HG03060 (cell line): Measurements from ENCODE around the gene IFIT3.
"Not testable (repeated sequence)": the region's sequence is repeated elsewhere in the genome, so short reads cannot be mapped to it uniquely, and the experiment has no call there.

Source experiments
- ATAC-seq: cut with Tn5 transposase; IDR thresholded peaks from one replicate; pipeline ENCODE4 v1.9.1; 2021; ENCODE audit warnings: low read depth, moderate number of reproducible peaks; ENCODE audit not compliant: unreplicated experiment

Gene IFIT3, protein sequence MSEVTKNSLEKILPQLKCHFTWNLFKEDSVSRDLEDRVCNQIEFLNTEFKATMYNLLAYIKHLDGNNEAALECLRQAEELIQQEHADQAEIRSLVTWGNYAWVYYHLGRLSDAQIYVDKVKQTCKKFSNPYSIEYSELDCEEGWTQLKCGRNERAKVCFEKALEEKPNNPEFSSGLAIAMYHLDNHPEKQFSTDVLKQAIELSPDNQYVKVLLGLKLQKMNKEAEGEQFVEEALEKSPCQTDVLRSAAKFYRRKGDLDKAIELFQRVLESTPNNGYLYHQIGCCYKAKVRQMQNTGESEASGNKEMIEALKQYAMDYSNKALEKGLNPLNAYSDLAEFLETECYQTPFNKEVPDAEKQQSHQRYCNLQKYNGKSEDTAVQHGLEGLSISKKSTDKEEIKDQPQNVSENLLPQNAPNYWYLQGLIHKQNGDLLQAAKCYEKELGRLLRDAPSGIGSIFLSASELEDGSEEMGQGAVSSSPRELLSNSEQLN

DNA sequence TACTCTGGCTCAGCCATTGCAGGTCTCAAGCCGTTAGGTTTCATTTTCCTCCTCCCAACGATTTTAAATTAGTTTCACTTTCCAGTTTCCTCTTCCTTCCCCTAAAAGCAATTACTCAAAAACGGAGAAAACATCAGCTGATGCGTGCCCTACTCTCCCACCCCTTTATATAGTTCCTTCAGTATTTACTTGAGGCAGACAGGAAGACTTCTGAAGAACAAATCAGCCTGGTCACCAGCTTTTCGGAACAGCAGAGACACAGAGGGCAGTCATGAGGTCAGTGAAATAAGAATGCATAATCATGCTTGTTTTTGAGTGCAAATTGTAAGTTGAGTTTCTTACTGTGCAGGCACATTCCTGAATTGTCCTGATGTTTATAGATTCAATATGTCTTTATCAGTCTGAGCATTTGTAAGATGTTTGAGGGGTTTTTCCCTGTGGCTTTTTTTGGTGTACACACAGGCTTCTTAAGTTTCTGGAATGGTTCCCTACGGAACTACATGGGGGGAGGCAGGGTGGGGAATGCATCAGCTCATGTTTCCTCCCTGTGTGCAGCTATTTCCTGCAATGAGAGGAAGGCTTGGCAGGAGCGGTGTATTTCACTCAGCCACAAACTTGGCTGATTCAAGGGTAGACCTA, at the start of gene IFIT3:
Gene IFIT3 (plus strand): TSS at position 195 of the 639 bp plus-strand sequence. CDS start 77 bp downstream, at position 272.
- no peak for ATAC-seq

DNA sequence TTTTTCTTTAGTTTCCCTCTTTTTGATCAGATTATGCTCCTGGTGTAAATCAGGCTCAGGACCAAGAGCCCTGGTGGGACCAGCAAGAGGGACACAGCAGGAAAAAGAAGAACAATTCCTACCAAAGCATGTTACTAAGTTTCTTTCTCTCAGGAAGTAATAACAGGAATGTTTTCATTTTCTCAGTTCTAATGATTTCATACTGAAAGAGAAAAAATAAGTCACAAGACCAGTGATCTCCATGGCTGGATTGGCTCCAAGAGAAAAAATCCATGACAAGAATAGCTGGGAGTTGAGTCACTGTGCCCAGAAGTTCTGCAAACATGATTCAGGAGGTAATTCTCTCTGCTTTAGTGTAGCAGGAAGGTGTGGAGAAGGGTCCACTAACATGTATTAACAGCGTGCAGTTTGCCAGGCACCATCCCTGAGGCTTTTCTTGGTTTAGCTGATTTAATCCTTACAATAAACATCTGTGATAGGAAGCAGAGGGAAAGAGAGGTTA, 49.7 kb upstream of the IFIT3 start:
- no peak for ATAC-seq

DNA sequence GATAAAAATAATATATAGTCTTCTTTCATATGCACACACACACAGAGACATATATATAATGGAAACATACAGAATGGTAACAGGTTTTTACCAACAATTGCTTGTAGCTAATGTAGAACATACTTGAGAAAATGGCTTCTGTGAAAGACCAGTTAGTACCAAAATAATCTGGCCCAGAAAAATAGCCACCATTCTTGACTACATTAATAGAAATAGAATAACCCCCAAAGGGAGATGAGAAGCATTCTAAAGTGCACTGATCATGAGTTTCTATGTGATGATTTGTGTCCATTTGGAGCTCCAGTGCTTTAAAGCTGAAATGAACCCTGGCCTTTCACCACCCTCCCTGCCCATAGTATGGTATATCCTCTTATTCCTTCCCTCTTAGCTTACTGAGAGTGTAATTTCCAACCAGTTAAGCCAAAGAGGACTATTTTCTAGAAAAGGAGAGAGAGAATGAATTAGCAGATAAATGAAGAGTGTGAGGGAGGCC, 48.9 kb upstream of the IFIT3 start:
- no peak for ATAC-seq

DNA sequence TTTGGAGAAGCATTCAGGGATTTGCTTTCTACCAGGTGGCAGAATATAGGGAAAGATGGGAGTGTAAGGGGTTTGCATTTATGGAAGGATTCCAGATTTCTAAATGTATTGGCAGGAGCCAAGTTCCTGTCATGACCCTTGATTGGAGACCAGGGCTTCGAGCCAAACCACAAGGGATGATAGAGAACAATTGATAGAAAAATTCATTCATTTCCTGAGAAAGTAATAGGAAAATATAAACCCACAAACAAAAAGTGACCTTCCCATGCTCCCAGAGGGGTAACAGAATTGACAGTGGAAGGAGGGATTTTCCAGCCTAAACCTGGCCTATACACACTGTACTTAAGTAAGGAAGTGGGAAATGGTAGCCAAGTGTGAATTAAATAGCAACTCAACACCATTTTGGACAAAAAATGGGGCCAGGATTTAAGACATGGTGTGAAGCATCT, 48.4 kb upstream of the IFIT3 start:
- no peak for ATAC-seq

DNA sequence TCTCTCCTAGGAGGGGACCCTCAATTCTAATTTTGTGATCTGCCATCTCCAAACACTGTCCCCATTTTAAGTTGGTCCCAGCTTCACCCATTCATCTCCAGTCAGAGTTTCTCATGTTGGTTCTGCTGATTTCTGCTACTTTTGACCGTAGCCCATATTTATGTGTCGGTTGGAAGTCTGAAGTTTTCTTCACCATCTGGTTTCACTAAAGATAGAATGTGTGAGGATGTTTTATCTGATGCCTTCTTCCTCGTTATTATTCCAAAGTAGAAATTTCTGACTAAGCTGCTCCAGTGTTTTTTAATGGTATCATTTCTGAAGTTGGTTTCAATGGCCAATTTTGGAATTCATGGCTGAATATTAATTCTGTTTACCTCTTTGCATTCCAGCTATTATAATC, 47.3 kb upstream of the IFIT3 start:
- no peak for ATAC-seq

DNA sequence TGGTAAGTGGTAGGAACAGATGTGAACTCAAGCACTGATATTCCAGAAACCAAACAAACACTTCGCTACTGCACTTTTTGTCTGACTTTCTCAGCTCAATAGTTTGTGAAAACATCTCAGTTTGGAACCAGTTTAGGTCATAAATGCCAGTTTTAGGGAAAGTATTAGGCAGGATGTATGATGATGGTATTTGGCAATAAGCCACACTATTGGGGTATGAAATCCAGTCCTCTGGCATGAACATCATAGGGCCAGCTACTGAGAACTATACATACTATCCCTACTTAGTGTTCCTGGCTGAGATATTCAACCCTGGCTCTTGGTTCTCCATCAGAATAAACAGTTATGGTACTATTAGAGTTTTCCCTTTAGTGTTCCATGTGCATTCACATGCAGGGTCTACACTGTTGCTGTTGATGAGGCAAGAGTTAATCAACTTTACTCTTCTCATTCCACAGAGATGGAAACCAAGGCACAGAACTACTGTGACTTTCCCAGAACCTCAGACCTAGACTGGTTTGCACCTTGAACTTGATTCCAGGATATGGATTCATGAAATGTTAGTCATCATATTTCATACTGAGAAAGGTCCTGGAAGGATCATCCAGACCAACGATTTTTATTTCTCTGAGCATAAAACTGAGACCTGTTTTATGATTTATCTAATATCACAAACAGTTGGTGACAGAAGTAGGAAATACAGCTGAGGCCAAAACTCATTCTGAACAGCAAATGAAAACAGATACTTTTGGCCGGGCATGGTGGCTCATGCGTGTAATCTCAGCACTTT, 46.0 kb upstream of the IFIT3 start:
- no peak for ATAC-seq

DNA sequence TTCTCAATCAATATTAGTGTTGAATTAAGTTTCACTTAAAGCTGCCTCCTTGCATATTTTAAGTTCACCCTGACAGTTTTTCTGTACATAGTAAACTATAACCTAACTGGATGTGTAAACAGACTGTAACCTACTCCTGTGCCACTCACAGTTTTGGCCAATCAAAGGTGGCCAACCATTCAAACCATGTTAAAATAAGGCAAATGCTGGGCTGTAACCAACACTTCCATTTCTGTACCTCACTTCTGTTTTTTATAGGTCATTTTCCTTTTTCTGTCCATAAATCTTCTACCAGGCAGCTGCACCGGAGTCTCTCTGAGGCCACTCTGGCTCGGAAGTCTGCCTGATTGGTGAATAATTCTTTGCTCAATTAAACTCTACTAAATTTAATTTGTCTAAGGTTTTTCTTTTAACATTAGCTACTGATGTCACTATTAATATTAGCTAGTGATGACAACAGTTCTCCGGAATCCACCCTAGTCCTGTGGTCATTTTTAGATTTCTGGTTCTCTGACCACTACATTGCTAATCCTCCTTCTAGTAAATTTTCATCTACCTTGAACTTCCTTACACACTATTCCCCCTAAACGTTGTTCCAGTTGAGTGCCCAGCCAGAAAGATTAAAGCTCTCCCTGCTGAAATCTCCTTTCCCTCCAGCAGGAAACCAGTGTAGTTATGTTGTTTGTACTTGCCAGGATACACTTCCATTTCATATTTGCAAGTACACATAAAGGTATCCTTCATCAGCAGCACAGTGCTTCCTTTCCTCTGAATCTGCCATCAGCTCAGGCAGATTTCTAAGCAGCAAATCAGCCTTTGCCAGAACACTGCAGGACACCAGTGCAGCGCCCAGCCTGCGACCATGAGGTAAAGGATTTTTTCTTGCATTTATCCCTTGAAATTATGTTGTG, 44.5 kb upstream of the IFIT3 start:
- no peak for ATAC-seq

DNA sequence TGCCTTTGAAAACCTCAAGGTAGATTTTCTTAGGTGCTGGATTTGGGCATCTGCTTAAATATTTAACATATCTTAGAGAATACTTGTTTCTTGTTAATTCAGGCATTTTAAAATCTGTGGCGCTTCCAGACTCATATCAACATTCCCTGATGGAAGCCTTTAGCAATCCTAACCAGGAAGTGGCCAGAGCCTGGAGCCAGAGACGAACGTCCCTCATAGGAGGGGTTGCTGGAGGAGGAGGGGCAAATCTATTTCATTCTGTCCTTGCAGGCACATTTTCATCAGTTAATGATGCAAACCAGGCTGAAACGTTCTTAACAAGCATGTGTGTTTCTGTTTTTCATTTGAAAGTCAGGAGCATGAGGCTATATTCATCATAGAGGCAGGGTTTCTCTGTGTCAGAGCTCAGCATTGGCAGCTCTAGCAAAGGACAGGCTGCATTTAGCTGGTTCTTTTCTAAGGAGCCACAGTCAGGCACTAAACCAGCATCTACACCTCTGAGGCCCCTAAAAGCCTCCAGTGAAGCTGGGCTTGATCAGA, 43.8 kb upstream of the IFIT3 start:
- ATAC-seq, result no peak

DNA sequence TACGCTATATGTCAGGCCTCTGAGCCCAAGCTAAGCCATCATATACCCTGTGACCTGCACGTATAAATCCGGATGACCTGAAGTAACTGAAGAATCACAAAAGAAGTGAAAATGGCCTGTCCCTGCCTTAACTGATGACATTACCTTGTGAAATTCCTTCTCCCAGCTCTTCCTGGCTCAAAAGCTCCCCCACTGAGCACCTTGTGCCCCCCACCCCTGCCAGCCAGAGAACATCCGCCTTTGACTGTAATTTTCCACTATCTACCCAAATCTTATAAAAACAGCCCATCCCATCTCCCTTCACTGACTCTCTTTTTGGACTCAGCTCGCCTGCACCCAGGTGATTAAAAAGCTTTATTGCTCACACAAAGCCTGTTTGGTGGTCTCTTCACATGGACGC, 43.1 kb upstream of the IFIT3 start:
- ATAC-seq, result not testable (repeated sequence)

DNA sequence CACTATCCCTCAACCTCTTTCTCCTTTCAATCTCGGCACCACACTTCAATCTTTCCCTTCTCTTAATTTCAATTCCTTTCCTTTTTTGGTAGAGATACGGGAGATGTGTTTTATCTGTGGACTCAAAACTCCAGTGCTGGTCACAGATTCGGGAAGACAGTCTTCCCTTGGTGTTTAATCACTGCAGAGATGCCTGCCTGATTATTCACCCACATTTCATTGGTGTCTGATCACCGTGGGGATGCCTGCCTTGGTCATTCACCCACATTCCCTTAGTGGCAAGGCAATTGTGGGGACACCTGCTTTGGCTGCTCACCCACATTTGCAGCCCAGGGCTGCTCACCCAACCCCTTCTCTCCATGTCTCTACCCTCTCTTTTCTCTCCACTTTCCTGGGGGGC, 42.5 kb upstream of the IFIT3 start:
- not testable (repeated sequence) for ATAC-seq

DNA sequence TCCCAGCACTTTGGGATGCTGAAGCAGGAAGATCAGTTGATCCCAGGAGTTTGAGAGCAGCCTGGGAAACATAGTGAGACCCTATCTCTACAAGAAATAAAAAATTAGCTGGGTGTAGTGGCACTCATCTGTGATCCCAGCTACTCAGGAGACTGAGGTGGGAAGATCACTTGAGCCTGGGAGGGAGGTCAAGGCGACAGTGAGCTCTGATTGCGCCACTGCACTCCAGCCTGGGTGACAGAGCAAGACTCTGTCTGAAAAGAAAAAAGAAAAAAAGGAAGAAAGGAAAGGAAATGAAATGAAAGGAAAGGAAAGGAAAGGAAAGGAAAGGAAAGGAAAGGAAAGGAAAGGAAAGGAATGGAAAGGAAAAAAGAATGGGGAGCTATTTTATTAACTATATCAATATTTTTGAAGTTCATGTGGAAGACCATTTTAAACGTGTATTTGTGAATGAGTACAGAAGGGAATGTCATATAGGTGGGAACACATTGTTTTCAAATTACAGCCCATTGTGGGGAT, 33.0 kb upstream of the IFIT3 start:
- no peak for ATAC-seq

DNA sequence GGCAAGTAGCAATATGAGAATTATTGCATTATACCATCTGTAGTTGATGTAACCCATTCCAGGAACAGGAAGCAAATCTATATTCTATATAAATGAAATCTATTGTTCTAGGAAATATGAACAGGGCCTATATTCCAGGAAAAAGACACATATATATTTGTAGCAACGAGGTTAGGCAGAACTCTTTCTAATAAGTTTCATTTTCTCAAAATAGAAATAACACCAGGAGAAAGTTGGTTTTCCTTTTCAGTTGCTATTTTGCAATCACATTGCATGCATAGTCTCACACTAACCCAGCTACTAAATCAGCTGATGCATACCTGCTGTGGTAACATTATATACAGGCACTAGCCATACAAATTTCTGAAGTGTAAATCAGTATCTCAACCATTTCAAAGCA, 32.2 kb upstream of the IFIT3 start:
- no peak for ATAC-seq

DNA sequence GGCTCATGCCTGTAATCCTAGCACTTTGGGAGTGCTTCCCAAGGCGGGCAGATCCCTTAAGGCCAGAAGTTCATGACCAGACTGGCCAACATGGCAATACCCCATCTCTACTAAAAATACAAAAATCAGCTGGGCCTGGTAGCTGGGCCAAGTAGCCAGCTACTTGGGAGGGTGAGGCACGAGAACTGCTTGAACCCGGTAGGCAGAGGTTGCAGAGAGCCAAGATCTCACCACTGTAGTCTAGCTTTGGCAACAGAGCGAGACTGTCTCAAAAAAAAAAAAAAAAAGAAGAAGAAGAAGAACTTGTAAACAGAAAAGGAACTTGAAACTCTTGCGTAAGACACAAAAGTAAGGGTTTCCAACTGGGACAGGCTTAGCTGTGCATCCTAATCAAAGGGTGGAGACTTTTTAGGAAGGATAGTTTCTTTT, 31.6 kb upstream of the IFIT3 start:
- ATAC-seq, result no peak

DNA sequence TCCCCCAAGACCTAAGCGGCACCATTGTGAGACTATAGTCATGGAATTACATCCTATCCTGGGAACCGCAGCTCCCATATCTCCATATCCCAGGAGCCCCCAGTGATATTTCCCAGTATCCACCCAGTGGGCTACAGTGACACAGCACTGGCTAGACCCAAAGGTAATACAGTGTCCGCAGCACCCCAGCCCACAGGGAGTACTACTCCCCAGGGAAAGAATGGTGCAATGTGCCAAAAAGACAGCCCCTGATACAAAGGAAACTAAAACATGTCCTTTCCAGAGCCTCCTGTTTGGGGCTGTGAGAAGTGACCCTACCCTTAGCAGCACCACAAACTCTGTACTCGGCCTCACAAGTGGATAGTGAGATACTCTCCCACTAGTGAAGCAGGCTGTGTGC, 30.4 kb upstream of the IFIT3 start:
- no peak for ATAC-seq

DNA sequence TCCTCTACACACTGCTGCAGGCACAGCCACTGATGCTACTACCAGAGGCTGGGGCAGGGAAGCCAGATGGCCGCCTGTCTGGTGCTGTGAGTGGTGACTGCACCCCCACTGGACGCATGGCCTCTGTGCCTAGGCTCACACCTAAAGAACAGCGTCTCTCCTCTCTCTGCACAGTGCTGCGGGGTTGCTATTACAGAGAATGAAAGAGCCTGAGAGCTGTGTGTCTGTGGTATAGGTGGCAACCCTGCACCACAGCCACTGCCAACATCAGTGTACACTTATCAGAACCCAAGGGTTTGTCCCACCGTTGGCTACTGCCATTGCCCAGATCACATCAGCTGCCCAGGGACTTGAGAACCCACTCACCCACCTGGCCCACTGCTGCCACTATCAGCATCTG, 30.0 kb upstream of the IFIT3 start:
- ATAC-seq, result no peak

DNA sequence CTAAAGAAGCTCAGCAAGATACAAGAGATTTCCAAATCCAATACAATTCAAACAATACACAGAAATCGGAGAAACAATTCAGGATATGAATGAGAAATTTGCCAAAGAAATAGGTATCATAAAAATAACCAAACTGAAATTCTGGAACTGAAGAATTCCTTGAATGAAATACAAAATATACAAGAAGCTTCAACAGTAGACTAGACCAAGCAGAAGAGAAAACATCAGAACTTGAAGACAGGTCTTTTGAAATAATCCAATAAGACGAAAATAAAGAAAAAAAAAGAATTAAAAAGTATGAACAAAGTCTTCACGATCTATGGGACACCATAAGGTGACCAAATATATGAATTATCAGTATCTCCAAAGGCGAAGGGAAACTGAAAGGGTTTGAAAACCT, 28.8 kb upstream of the IFIT3 start:
- no peak for ATAC-seq

DNA sequence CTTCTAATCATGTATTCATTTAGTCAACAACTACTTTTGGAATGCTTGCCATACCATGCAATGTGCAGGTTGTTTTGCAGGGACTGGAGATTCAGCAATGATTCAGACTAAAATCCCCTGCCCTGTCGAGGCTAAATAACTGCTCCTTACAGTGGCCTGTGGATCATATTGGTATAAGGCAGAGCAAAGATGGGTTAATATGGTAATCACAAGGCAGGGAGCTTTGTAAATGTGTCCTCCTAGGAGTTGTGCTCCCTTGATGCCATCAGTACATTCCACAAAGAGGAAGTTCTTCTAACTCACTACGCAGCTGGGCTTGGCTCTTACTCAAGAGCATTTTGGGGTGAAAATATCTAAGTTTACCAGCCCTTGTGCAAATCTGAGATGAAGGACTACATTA, 26.6 kb upstream of the IFIT3 start:
- no peak for ATAC-seq

DNA sequence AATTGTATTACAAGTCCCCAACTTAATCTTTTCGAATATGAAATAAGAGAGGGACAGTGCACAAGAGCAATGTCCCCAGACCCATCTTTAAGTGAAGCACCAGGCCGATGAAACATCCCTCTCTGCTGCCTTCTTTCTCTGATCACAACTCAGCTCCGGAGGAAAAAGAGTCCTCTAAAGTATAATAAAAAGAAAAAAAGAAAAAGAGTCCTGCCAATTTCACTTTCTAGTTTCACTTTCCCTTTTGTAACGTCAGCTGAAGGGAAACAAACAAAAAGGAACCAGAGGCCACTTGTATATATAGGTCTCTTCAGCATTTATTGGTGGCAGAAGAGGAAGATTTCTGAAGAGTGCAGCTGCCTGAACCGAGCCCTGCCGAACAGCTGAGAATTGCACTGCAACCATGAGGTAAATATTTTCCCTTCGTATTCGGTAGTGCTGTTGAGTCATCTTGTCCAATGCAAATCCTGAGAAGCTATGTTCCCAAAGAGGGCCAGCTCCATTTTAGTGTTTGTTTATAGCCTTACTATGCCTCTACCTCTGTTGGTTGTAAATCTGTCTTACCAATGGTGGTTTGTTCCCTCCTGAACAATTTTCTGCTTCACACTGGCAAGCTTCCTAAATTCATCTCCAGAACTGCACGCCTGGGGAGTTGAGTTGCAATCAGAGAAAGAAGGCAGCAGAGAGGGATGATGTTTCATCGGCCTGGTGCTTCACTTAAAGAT, 25.9 kb upstream of the IFIT3 start, which contains the start of gene IFIT2:
Gene IFIT2 (plus strand): TSS at position 326 of the 725 bp plus-strand sequence. CDS start 78 bp downstream, at position 404.
- peak; percentile 49 for ATAC-seq
